ENCODE measurements around the gene EGFL8.
A peak's percentile ranks its signal among the peaks of the same experiment; 100 is the strongest.
"Not testable (repeated sequence)": the region's sequence is repeated elsewhere in the genome, so short reads cannot be mapped to it uniquely, and the experiment has no call there.

EGFL8 gene

GRCh38 chr6:32131439-32131948, 32.9 kb upstream of the EGFL8 start:
- Mint-ChIP-seq H3K27ac (no peak overlapping the region), H3K36me3 (ENCODE audit: low read depth) (peaks cover 18% of the 10 kb centered on the region), H3K9me3 (no peaks in the 10 kb centered on the region), H3K4me1 (ENCODE audit: low read depth) (peaks cover 29% of the 10 kb centered on the region), H3K4me3 (no peak overlapping the region), H3K27me3 (peaks cover 18% of the 10 kb centered on the region)
- intact Hi-C loops (cut with micrococcal nuclease) = no loop called here

DNA sequence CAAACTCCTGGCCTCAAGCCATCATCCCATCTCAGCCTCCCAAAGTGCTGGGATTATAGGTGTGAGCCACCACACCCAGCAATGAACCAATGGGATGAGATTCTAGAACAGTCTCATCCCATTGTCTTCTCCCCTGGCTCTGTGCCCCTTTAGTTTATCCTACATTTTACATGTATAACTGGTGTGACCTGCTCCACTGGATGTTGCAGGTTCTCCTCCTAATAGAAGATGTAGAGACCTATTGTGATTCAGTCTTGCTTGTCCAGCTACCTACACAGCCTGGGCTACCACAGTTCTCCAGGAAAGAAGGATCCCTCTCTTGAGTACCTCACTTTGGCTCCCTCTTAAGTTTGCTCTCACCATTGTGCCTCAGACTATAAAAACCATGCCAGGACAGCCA, 32.3 kb upstream of the EGFL8 start:
- H3K36me3 Mint-ChIP-seq (ENCODE audit: low read depth) = peaks cover 12% of the 10 kb centered on the region
- H3K4me3 Mint-ChIP-seq = no peak overlapping the region
- intact Hi-C loops (cut with micrococcal nuclease) = no loop called here
- H3K4me1 Mint-ChIP-seq (ENCODE audit: low read depth) = peaks cover 22% of the 10 kb centered on the region
- peaks cover 18% of the 10 kb centered on the region for H3K27me3 Mint-ChIP-seq
- H3K27ac Mint-ChIP-seq = no peak overlapping the region
- no peaks in the 10 kb centered on the region for H3K9me3 Mint-ChIP-seq

- Mint-ChIP-seq H3K9me3 (no peaks in the 10 kb centered on the region), H3K27me3 (peaks cover 18% of the 10 kb centered on the region), H3K36me3 (ENCODE audit: low read depth) (no peaks in the 10 kb centered on the region), H3K4me3 (no peak overlapping the region), H3K4me1 (ENCODE audit: low read depth) (peaks cover 12% of the 10 kb centered on the region), H3K27ac (no peak overlapping the region)
- intact Hi-C loops (cut with micrococcal nuclease) = no loop called here
Observed at GRCh38 chr6:32133786-32134185, 30.6 kb upstream of the EGFL8 start.

GRCh38 chr6:32137454-32137853, 26.9 kb upstream of the EGFL8 start:
- Mint-ChIP-seq H3K4me1 (ENCODE audit: low read depth) (peaks cover 10% of the 10 kb centered on the region), H3K27ac (no peak overlapping the region), H3K9me3 (no peaks in the 10 kb centered on the region), H3K4me3 (no peak overlapping the region), H3K36me3 (ENCODE audit: low read depth) (no peaks in the 10 kb centered on the region), H3K27me3 (peaks cover 24% of the 10 kb centered on the region)
- intact Hi-C loops (cut with micrococcal nuclease) = no loop called here

DNA sequence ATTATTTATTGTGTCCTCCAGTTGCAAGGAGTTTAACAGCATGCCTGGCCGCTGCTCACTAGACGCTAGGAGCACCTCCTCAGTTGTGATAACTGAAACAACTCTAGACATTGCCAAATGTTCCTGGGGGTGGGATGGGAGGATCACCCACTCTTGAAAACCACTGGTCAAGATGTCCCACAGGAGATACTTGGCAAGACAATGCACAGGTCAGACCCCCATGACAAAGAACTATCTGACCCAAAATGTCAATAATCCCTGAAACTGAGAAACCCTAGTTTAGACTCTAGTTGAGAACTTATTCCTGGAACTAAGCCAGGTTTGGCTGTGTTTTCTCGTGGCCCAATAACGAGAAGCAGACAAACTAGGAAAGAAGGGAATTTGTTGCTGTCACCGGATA, 24.8 kb upstream of the EGFL8 start:
- Mint-ChIP-seq H3K4me3 (no peak overlapping the region), H3K4me1 (ENCODE audit: low read depth) (peaks cover 10% of the 10 kb centered on the region), H3K27ac (no peak overlapping the region), H3K36me3 (ENCODE audit: low read depth) (no peaks in the 10 kb centered on the region), H3K9me3 (no peaks in the 10 kb centered on the region), H3K27me3 (peaks cover 17% of the 10 kb centered on the region)
- intact Hi-C loops (cut with micrococcal nuclease) = no loop called here

DNA sequence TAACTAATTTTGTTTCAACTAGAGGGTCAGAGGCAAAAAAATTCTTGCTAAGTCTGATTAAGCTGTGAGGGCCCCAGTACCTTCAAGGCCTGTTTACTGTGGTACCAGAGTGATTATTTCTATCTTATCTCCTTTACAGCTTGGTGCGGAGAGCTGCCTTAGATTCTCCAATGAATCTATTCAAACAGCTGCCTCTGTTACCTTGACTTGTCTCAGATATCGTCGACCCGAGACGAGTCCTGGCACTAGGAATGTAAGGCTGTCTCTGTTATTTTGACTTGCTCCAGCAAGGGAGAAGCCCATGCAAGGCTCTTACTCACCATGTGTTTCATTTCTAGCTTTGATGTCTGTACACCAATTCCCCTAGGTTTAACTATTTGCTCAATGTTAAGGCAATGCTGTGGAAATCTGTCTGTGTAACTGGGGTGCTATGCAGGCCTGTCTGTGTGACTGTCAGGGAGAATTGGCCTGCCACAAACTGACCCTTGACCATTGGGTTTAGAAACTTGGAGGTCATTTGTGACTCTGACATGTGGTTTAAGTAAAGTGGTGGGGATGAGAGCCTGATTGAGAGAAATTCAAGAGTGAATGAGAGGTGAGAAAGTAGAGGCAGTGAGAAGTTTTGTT, 23.9 kb upstream of the EGFL8 start:
- intact Hi-C loops (cut with micrococcal nuclease) = no loop called here
- no peaks in the 10 kb centered on the region for H3K9me3 Mint-ChIP-seq
- H3K36me3 Mint-ChIP-seq (ENCODE audit: low read depth) = no peaks in the 10 kb centered on the region
- no peak overlapping the region for H3K27ac Mint-ChIP-seq
- H3K27me3 Mint-ChIP-seq = peaks cover 12% of the 10 kb centered on the region
- no peak overlapping the region for H3K4me3 Mint-ChIP-seq
- H3K4me1 Mint-ChIP-seq (ENCODE audit: low read depth) = peaks cover 10% of the 10 kb centered on the region

GRCh38 chr6:32144238-32144637, 20.2 kb upstream of the EGFL8 start:
- H3K27ac Mint-ChIP-seq; H3K4me3 Mint-ChIP-seq; H3K9me3 Mint-ChIP-seq; intact Hi-C loops (cut with micrococcal nuclease); H3K36me3 Mint-ChIP-seq (ENCODE audit: low read depth): not testable (repeated sequence)
- Mint-ChIP-seq H3K27me3 (peaks cover 43% of the 10 kb centered on the region), H3K4me1 (ENCODE audit: low read depth) (peaks cover 27% of the 10 kb centered on the region)

DNA sequence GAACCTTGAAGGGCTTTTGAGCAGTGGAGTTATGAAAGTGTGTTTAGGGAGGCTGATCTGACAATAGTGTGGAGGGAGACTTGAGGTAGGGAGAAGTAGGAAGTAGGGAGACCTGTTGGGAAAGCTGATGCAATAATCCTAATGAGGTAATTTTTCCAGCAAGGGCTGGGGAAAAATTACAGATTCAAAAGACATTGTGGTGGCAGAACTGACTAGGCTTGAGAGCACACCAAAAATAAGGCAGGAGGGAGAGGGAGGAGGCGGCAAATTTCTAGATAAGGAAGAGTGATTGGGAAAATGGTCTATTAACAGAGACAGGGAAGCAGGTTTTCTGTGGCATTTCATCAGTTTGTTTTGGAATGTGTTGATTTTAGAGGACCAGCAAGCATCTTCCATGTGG, 18.1 kb upstream of the EGFL8 start:
- H3K27me3 Mint-ChIP-seq = peaks cover 61% of the 10 kb centered on the region
- no peaks in the 10 kb centered on the region for H3K36me3 Mint-ChIP-seq (ENCODE audit: low read depth)
- H3K9me3 Mint-ChIP-seq = no peaks in the 10 kb centered on the region
- H3K27ac Mint-ChIP-seq = no peak overlapping the region
- peaks cover 30% of the 10 kb centered on the region for H3K4me1 Mint-ChIP-seq (ENCODE audit: low read depth)
- intact Hi-C loops (cut with micrococcal nuclease) = no loop called here
- no peak overlapping the region for H3K4me3 Mint-ChIP-seq

DNA sequence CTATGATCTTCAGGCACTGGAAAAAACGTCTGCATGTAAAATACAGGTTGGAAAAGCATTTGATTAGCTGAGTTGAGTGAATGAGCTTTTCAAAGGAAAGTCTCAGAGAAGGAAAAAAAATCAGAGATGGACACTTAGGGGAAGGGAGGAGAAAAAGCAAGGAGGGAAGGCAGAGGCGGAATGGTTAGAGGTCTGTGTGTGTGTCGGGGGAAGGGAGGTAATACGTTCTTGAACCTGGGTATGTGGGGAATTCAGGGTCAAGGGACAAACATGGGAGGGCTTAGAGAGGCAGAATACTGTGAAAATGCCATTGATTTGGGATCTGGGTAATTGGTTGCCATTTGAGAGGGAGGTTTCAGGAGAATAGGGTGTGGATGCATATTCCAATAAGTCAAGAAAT, 17.7 kb upstream of the EGFL8 start:
- Mint-ChIP-seq H3K9me3 (no peaks in the 10 kb centered on the region), H3K4me3 (no peak overlapping the region)

DNA sequence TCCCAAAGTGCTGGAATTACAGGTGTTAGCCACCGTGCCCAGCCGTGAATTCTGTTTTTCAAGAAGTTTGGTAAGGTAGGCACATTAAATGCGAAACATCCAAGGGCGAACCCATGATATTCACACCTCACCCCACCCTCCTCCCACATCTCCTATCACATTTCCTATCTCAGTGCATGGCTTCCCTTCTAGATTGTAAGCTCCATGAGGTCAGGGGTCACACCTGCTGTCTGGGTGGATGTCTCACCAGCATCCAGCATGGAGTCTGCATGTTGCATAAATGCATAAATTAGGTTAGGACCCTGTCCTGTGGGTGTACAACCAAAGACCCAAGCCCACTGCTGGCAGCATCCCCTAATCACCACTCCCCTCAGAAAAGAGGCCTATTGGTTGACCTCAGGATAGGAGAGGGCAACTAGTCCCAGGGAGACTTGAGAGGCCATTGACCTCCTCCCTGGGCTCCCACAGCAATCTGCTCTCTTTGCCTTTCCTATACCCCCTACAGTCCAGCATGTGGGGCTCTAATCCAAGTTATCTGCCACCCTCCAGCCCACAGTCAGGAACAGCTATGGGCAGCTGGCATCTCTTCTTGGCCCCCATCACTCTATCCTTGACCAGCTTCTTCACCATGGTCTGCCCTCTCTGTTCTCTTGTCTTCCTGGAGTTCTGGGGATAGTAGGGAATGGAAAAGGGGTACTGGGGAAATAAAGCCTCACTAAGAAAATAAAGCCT, 16.8 kb upstream of the EGFL8 start:
- Mint-ChIP-seq H3K9me3 (no peaks in the 10 kb centered on the region), H3K4me1 (ENCODE audit: low read depth) (peaks cover 24% of the 10 kb centered on the region), H3K27me3 (peaks cover 67% of the 10 kb centered on the region), H3K4me3 (peak overlapping the region; percentile 80), H3K27ac (peak overlapping the region; percentile 69), H3K36me3 (ENCODE audit: low read depth) (no peaks in the 10 kb centered on the region)
- intact Hi-C loops (cut with micrococcal nuclease) = no loop called here

More for the DNA sequence above, 17.7 kb upstream of the EGFL8 start:
- H3K36me3 Mint-ChIP-seq (ENCODE audit: low read depth) = no peaks in the 10 kb centered on the region
- intact Hi-C loops (cut with micrococcal nuclease) = no loop called here
- H3K27me3 Mint-ChIP-seq = peaks cover 63% of the 10 kb centered on the region
- peaks cover 31% of the 10 kb centered on the region for H3K4me1 Mint-ChIP-seq (ENCODE audit: low read depth)
- no peak overlapping the region for H3K27ac Mint-ChIP-seq

- intact Hi-C loops (cut with micrococcal nuclease) = no loop called here
- Mint-ChIP-seq H3K36me3 (ENCODE audit: low read depth) (no peaks in the 10 kb centered on the region), H3K4me1 (ENCODE audit: low read depth) (peaks cover 31% of the 10 kb centered on the region), H3K27me3 (peaks cover 76% of the 10 kb centered on the region), H3K27ac (peak overlapping the region; percentile 69), H3K9me3 (no peaks in the 10 kb centered on the region), H3K4me3 (peak overlapping the region; percentile 80)
Observed at GRCh38 chr6:32148289-32149091, 15.9 kb upstream of the EGFL8 start.

DNA sequence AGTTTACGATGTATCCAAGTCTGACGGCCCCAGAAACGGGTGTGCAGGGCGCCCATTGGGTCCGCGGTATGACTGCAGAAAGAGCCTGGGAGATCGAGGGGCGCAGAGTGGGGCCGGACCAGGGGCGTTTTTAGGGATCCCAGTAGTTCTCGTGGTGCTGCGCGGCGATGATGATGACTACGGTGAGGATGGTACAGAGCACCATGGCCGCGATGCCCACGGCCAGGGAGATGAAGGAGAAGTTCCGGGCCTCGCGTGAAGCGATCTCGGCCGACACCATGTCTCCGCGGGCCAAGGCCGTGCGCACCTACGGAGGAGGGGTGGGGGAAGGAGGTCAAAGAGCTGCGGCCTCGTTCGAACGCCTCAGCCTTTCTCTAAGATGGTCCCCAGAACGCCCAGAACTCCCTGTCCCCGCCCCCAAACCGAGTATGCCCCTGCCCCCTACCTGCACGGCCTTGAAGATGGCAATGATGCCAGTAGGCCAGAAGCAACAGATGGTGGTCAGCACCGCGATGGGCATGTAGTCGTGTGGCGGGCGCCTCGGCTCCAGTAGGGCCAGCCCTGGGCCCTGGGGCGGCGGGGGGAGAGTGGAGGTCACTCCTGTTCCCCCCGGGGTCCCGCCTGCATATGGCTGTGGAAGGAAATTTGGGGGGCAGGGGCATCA, 15.2 kb upstream of the EGFL8 start:
- Mint-ChIP-seq H3K4me1 (ENCODE audit: low read depth) (peaks cover 39% of the 10 kb centered on the region), H3K36me3 (ENCODE audit: low read depth) (no peaks in the 10 kb centered on the region)
- intact Hi-C loops (cut with micrococcal nuclease) = no loop called here

DNA sequence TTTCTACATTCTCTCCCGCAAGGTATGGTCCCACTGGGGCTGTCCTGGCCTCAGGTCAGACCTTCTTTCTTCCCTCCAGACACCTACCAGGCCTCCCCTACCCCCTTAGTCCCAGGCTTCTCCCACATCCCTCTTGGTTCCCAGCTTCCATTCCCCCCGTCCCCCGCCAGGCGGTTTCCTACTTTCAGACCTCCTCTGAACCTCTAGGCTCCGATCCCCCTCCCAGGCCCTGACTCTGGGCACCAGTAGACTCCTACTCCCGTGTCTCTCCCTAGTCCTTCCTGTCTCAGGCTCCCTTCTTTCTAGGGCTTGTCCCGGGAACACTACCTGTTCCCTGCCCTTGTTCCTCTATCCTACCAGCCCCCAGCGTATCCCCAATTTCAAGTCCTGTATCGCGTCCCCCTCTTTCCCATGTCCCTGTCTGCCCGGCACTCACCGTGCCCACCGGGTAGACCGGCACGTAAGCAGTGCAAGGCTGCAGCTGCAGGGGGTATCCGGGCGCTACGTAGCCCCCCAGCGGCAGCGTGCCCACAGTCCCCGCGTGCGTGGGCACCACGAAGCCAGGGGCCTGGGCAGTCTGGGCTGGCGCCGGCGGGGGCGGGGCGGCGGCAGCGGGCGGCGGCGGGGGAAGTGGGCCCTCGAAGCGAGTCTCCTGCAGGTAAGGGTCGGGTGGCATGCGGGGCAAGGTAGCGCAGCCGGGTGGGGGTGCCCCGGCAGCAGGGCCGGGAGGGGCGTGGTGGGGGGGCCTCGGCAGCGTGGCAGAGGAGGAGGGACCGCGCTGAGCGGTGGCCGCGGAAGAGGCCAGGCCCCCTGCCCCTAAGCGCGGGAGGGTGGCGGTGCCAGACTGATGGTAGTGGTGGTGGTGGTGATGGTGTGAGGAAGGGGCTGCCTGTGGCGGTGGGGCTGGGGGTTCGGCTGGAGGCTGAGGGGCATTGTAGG, 14.2 kb upstream of the EGFL8 start:
- Mint-ChIP-seq H3K9me3 (no peaks in the 10 kb centered on the region), H3K36me3 (ENCODE audit: low read depth) (no peaks in the 10 kb centered on the region), H3K27me3 (peaks cover 91% of the 10 kb centered on the region), H3K4me3 (no peak overlapping the region), H3K4me1 (ENCODE audit: low read depth) (peaks cover 48% of the 10 kb centered on the region), H3K27ac (no peak overlapping the region)
- intact Hi-C loops (cut with micrococcal nuclease) = no loop called here

More for the DNA sequence above, 15.2 kb upstream of the EGFL8 start:
- peak overlapping the region; percentile 80 for H3K4me3 Mint-ChIP-seq
- H3K9me3 Mint-ChIP-seq = no peaks in the 10 kb centered on the region
- H3K27me3 Mint-ChIP-seq = peaks cover 81% of the 10 kb centered on the region
- H3K27ac Mint-ChIP-seq = peak overlapping the region; percentile 69

All from dendritic cell treated with granulocyte-macrophage colony-stimulating factor and Interleukin-4, amounts not matched to agents 40 ng/mL and 50 ng/mL, for 4 days (primary cell).